Activated CD4-positive, alpha-beta memory T cell treated with anti-CD3 and anti-CD28 coated beads, Interleukin-2, amount 10 ng/mL, durations not matched to agents 7 days and 5 days (primary cell): Measurements from ENCODE around the gene EGFLAM. TPM values are rescaled to one million over a fixed set of nuclear protein-coding genes. Genes with fewer than 3 reads are reported as not detected.

Source experiments
- CTCF ChIA-PET: fragments of 350-600 bp; sonication (Branson Sonifier 250); formaldehyde crosslinking; loops from one replicate; lab custom pipeline; 2021; ENCODE audit warnings: antibody characterized with exemption, inconsistent platforms; lab: Charles Lee
- POLR2A ChIA-PET: fragments of 350-600 bp; sonication (Branson Sonifier 250); formaldehyde crosslinking; loops from one replicate; lab custom pipeline; 2021; ENCODE audit warnings: antibody characterized with exemption; lab: Charles Lee
- DNase-seq: peaks from one replicate; pipeline ENCODE4 v3.0.0-alpha.2; 2020
- H3K27ac Mint-ChIP-seq: one replicate; pipeline ENCODE4 v1.8.0; 2021; ENCODE audit warnings: mild to moderate bottlenecking, mixed read lengths
- H3K27me3 Mint-ChIP-seq: one replicate; pipeline ENCODE4 v1.8.0; 2021; ENCODE audit warnings: mixed read lengths
- H3K36me3 Mint-ChIP-seq: one replicate; pipeline ENCODE4 v1.8.0; 2021; ENCODE audit warnings: low read depth, mixed read lengths
- H3K4me1 Mint-ChIP-seq: one replicate; pipeline ENCODE4 v1.8.0; 2021; ENCODE audit warnings: mixed read lengths
- H3K4me3 Mint-ChIP-seq: one replicate; pipeline ENCODE4 v1.8.0; 2021; ENCODE audit warnings: mild to moderate bottlenecking, mixed read lengths
- H3K9me3 Mint-ChIP-seq: one replicate; pipeline ENCODE4 v1.8.0; 2021; ENCODE audit warnings: mixed read lengths
- total RNA-seq, 2 experiments: library from RNA; stranded (reverse); gene quantifications; one replicate each; pipeline ENCODE4 v1.2.3, GENCODE V29; 2021

Gene EGFLAM
- total RNA-seq, 2 experiments from 2014 or later: not detected

- Mint-ChIP-seq H3K36me3 (no peaks in the 10 kb centered on the region), H3K27me3 (peaks cover 24% of the 10 kb centered on the region), H3K27ac (no peak overlapping the region), H3K4me3 (no peak overlapping the region), H3K9me3 (no peaks in the 10 kb centered on the region), H3K4me1 (no peaks in the 10 kb centered on the region)
- ChIA-PET POLR2A (no interaction called here), CTCF (interaction anchor here (1.5 kb wide), 2 partner anchors 16 to 28 kb away, joined by 3 read pairs; no protein-coding TSS in a partner anchor)
- DNase-seq: no peak
These were observed 211.4 kb downstream of the EGFLAM start for GRCh38 chr5:38469707-38470267.

GRCh38 chr5:38471709-38472108 lies 213.3 kb downstream of the EGFLAM start:
- H3K27me3 Mint-ChIP-seq: peaks cover 30% of the 10 kb centered on the region
- ChIA-PET POLR2A (no interaction called here), CTCF (no interaction called here)
- no peak for DNase-seq
- no peaks in the 10 kb centered on the region for H3K36me3 Mint-ChIP-seq
- no peaks in the 10 kb centered on the region for H3K9me3 Mint-ChIP-seq
- H3K27ac Mint-ChIP-seq: no peak overlapping the region
- no peak overlapping the region for H3K4me3 Mint-ChIP-seq
- H3K4me1 Mint-ChIP-seq: no peaks in the 10 kb centered on the region

GRCh38 chr5:38472541-38472940 lies 214.2 kb downstream of the EGFLAM start:
- ChIA-PET CTCF (no interaction called here), POLR2A (no interaction called here)
- no peaks in the 10 kb centered on the region for H3K4me1 Mint-ChIP-seq
- no peak overlapping the region for H3K27ac Mint-ChIP-seq
- H3K4me3 Mint-ChIP-seq: no peak overlapping the region
- DNase-seq: no peak
- no peaks in the 10 kb centered on the region for H3K9me3 Mint-ChIP-seq
- H3K27me3 Mint-ChIP-seq: peaks cover 35% of the 10 kb centered on the region
- H3K36me3 Mint-ChIP-seq: no peaks in the 10 kb centered on the region

GRCh38 chr5:38473008-38473407 lies 214.6 kb downstream of the EGFLAM start:
- peaks cover 36% of the 10 kb centered on the region for H3K27me3 Mint-ChIP-seq
- CTCF ChIA-PET: interaction anchor here (1.4 kb wide), 1 partner anchor 31 kb away, joined by 6 read pairs; no protein-coding TSS in a partner anchor

GRCh38 chr5:38478166-38478565 lies 219.8 kb downstream of the EGFLAM start:
- H3K4me3 Mint-ChIP-seq: no peak overlapping the region
- ChIA-PET POLR2A (no interaction called here), CTCF (interaction anchor here (3.3 kb wide), 1 partner anchor 37 kb away, joined by 13 read pairs; no protein-coding TSS in a partner anchor)
- no peak overlapping the region for H3K27ac Mint-ChIP-seq
- no peak for DNase-seq
- H3K4me1 Mint-ChIP-seq: no peaks in the 10 kb centered on the region
- H3K36me3 Mint-ChIP-seq: no peaks in the 10 kb centered on the region
- H3K9me3 Mint-ChIP-seq: no peaks in the 10 kb centered on the region
- peaks cover 51% of the 10 kb centered on the region for H3K27me3 Mint-ChIP-seq

More at GRCh38 chr5:38473008-38473407, 214.6 kb downstream of the EGFLAM start:
- H3K36me3 Mint-ChIP-seq: no peaks in the 10 kb centered on the region
- H3K4me3 Mint-ChIP-seq: no peak overlapping the region
- no peaks in the 10 kb centered on the region for H3K4me1 Mint-ChIP-seq
- POLR2A ChIA-PET: no interaction called here
- H3K27ac Mint-ChIP-seq: no peak overlapping the region
- DNase-seq: no peak
- no peaks in the 10 kb centered on the region for H3K9me3 Mint-ChIP-seq

GRCh38 chr5:38478878-38479277 lies 220.5 kb downstream of the EGFLAM start:
- Mint-ChIP-seq H3K4me1 (no peaks in the 10 kb centered on the region), H3K36me3 (no peaks in the 10 kb centered on the region), H3K27ac (no peak overlapping the region), H3K9me3 (no peaks in the 10 kb centered on the region), H3K27me3 (peaks cover 48% of the 10 kb centered on the region), H3K4me3 (no peak overlapping the region)
- DNase-seq: no peak
- ChIA-PET POLR2A (no interaction called here), CTCF (interaction anchor here (3.3 kb wide), 1 partner anchor 37 kb away, joined by 13 read pairs; no protein-coding TSS in a partner anchor)

- H3K27me3 Mint-ChIP-seq: peaks cover 48% of the 10 kb centered on the region
- DNase-seq: no peak
- H3K9me3 Mint-ChIP-seq: no peaks in the 10 kb centered on the region
- ChIA-PET CTCF (interaction anchor here (3.3 kb wide), 1 partner anchor 38 kb away, joined by 13 read pairs; no protein-coding TSS in a partner anchor), POLR2A (no interaction called here)
- no peak overlapping the region for H3K27ac Mint-ChIP-seq
- H3K36me3 Mint-ChIP-seq: no peaks in the 10 kb centered on the region
- H3K4me3 Mint-ChIP-seq: no peak overlapping the region
- no peaks in the 10 kb centered on the region for H3K4me1 Mint-ChIP-seq
These were observed 221.1 kb downstream of the EGFLAM start for GRCh38 chr5:38479315-38479904.

GRCh38 chr5:38483805-38484398 lies 225.5 kb downstream of the EGFLAM start:
- H3K4me1 Mint-ChIP-seq: no peaks in the 10 kb centered on the region
- H3K27me3 Mint-ChIP-seq: peaks cover 39% of the 10 kb centered on the region
- no peak overlapping the region for H3K27ac Mint-ChIP-seq
- CTCF ChIA-PET: no interaction called here
- no peak for DNase-seq
- no peak overlapping the region for H3K4me3 Mint-ChIP-seq
- H3K9me3 Mint-ChIP-seq: no peaks in the 10 kb centered on the region
- H3K36me3 Mint-ChIP-seq: no peaks in the 10 kb centered on the region
- POLR2A ChIA-PET: no interaction called here

GRCh38 chr5:38494175-38494574 lies 235.8 kb downstream of the EGFLAM start:
- no peak for DNase-seq
- no peaks in the 10 kb centered on the region for H3K4me1 Mint-ChIP-seq
- POLR2A ChIA-PET: no interaction called here

GRCh38 chr5:38494763-38495162 lies 236.4 kb downstream of the EGFLAM start:
- ChIA-PET POLR2A (no interaction called here), CTCF (no interaction called here)
- Mint-ChIP-seq H3K4me1 (no peaks in the 10 kb centered on the region), H3K27ac (no peak overlapping the region), H3K9me3 (no peaks in the 10 kb centered on the region), H3K36me3 (no peaks in the 10 kb centered on the region), H3K4me3 (no peak overlapping the region), H3K27me3 (peaks cover 20% of the 10 kb centered on the region)
- no peak for DNase-seq

More at GRCh38 chr5:38494175-38494574, 235.8 kb downstream of the EGFLAM start:
- peaks cover 19% of the 10 kb centered on the region for H3K27me3 Mint-ChIP-seq
- H3K4me3 Mint-ChIP-seq: no peak overlapping the region
- CTCF ChIA-PET: no interaction called here
- no peaks in the 10 kb centered on the region for H3K36me3 Mint-ChIP-seq
- no peak overlapping the region for H3K27ac Mint-ChIP-seq
- no peaks in the 10 kb centered on the region for H3K9me3 Mint-ChIP-seq

GRCh38 chr5:38497946-38498345 lies 239.6 kb downstream of the EGFLAM start:
- H3K27ac Mint-ChIP-seq: no peak overlapping the region
- H3K9me3 Mint-ChIP-seq: no peaks in the 10 kb centered on the region
- H3K27me3 Mint-ChIP-seq: peaks cover 8% of the 10 kb centered on the region
- DNase-seq: no peak
- H3K36me3 Mint-ChIP-seq: no peaks in the 10 kb centered on the region
- H3K4me3 Mint-ChIP-seq: no peak overlapping the region
- H3K4me1 Mint-ChIP-seq: no peaks in the 10 kb centered on the region
- CTCF ChIA-PET: no interaction called here
- POLR2A ChIA-PET: no interaction called here

GRCh38 chr5:38500573-38501260 lies 242.4 kb downstream of the EGFLAM start:
- ChIA-PET CTCF (no interaction called here), POLR2A (no interaction called here)
- H3K27me3 Mint-ChIP-seq: peaks cover 13% of the 10 kb centered on the region
- H3K27ac Mint-ChIP-seq: no peak overlapping the region
- no peak overlapping the region for H3K4me3 Mint-ChIP-seq
- no peaks in the 10 kb centered on the region for H3K9me3 Mint-ChIP-seq
- H3K36me3 Mint-ChIP-seq: no peaks in the 10 kb centered on the region
- H3K4me1 Mint-ChIP-seq: no peaks in the 10 kb centered on the region
- no peak for DNase-seq

- H3K4me1 Mint-ChIP-seq: no peaks in the 10 kb centered on the region
- peaks cover 19% of the 10 kb centered on the region for H3K27me3 Mint-ChIP-seq
- no peaks in the 10 kb centered on the region for H3K9me3 Mint-ChIP-seq
- CTCF ChIA-PET: interaction anchor here (1.8 kb wide), 1 partner anchor 65 kb away, joined by 5 read pairs; no protein-coding TSS in a partner anchor
- no peak overlapping the region for H3K27ac Mint-ChIP-seq
- no peak overlapping the region for H3K4me3 Mint-ChIP-seq
- POLR2A ChIA-PET: no interaction called here
- H3K36me3 Mint-ChIP-seq: no peaks in the 10 kb centered on the region
- DNase-seq: no peak
These were observed 247.9 kb downstream of the EGFLAM start for GRCh38 chr5:38506302-38506701.
